ENCODE results near the gene AQP12A. TPM values are rescaled to one million over a fixed set of nuclear protein-coding genes. Genes with fewer than 3 reads are reported as not detected.
"Not testable (repeated sequence)": the region's sequence is repeated elsewhere in the genome, so short reads cannot be mapped to it uniquely, and the experiment has no call there.

Gene AQP12A
- total RNA-seq, 1 donor from 2014 or later = not detected

- intact Hi-C loops (cut with micrococcal nuclease) = no loop called here
Observed at GRCh38 chr2:240655931-240656886, 35.5 kb upstream of the AQP12A start.

- intact Hi-C loops (cut with micrococcal nuclease) = not testable (repeated sequence)
Observed at GRCh38 chr2:240659883-240660282, 31.8 kb upstream of the AQP12A start.

- intact Hi-C loops (cut with micrococcal nuclease) = no loop called here
Observed at GRCh38 chr2:240662681-240663080, 29.0 kb upstream of the AQP12A start.

GRCh38 chr2:240663546-240664190 is 28.0 kb upstream of the AQP12A start:
- intact Hi-C loops (cut with micrococcal nuclease) = no loop called here

GRCh38 chr2:240664622-240665021 is 27.0 kb upstream of the AQP12A start:
- intact Hi-C loops (cut with micrococcal nuclease) = no loop called here

GRCh38 chr2:240670402-240670801 is 21.3 kb upstream of the AQP12A start:
- intact Hi-C loops (cut with micrococcal nuclease) = no loop called here

- intact Hi-C loops (cut with micrococcal nuclease) = no loop called here
Observed at GRCh38 chr2:240670950-240671349, 20.7 kb upstream of the AQP12A start.

GRCh38 chr2:240672076-240672700 is 19.5 kb upstream of the AQP12A start:
- intact Hi-C loops (cut with micrococcal nuclease) = no loop called here

GRCh38 chr2:240672701-240673190 is 18.9 kb upstream of the AQP12A start:
- intact Hi-C loops (cut with micrococcal nuclease) = no loop called here

- intact Hi-C loops (cut with micrococcal nuclease) = not testable (repeated sequence)
Observed at GRCh38 chr2:240674461-240675184, 17.0 kb upstream of the AQP12A start.

- intact Hi-C loops (cut with micrococcal nuclease) = not testable (repeated sequence)
Observed at GRCh38 chr2:240675345-240675744, 16.3 kb upstream of the AQP12A start.

GRCh38 chr2:240678043-240678442 is 13.6 kb upstream of the AQP12A start:
- intact Hi-C loops (cut with micrococcal nuclease) = not testable (repeated sequence)

- intact Hi-C loops (cut with micrococcal nuclease) = not testable (repeated sequence)
Observed at GRCh38 chr2:240678909-240679308, 12.8 kb upstream of the AQP12A start.

- intact Hi-C loops (cut with micrococcal nuclease) = not testable (repeated sequence)
Observed at GRCh38 chr2:240680185-240680584, 11.5 kb upstream of the AQP12A start.

GRCh38 chr2:240682431-240683224 is 9.0 kb upstream of the AQP12A start, which contains the start of gene AQP12B:
Gene AQP12B, minus strand, starts transcription at chr2:240682885. Its CDS starts 48 bp downstream, at chr2:240682837.
- intact Hi-C loops (cut with micrococcal nuclease) = not testable (repeated sequence)

- intact Hi-C loops (cut with micrococcal nuclease) = not testable (repeated sequence)
Observed at GRCh38 chr2:240683329-240683979, 8.2 kb upstream of the AQP12A start.

- intact Hi-C loops (cut with micrococcal nuclease) = not testable (repeated sequence)
Observed at GRCh38 chr2:240683980-240684728, 7.5 kb upstream of the AQP12A start.

GRCh38 chr2:240685771-240686371 is 5.8 kb upstream of the AQP12A start:
- intact Hi-C loops (cut with micrococcal nuclease) = no loop called here

All from T-helper 2 cell treated with Interferon-gamma antibody and Interleukin-4, amounts not matched to agents 100 ng/mL and 5 ng/mL, for 36 hours (primary cell).